ENCODE results near the gene PHPT1. TPM values are rescaled to one million over a fixed set of nuclear protein-coding genes. Genes with fewer than 3 reads are reported as not detected.

The PHPT1 gene
- total RNA-seq, 1 donor from 2014 or later: 215 TPM

DNA sequence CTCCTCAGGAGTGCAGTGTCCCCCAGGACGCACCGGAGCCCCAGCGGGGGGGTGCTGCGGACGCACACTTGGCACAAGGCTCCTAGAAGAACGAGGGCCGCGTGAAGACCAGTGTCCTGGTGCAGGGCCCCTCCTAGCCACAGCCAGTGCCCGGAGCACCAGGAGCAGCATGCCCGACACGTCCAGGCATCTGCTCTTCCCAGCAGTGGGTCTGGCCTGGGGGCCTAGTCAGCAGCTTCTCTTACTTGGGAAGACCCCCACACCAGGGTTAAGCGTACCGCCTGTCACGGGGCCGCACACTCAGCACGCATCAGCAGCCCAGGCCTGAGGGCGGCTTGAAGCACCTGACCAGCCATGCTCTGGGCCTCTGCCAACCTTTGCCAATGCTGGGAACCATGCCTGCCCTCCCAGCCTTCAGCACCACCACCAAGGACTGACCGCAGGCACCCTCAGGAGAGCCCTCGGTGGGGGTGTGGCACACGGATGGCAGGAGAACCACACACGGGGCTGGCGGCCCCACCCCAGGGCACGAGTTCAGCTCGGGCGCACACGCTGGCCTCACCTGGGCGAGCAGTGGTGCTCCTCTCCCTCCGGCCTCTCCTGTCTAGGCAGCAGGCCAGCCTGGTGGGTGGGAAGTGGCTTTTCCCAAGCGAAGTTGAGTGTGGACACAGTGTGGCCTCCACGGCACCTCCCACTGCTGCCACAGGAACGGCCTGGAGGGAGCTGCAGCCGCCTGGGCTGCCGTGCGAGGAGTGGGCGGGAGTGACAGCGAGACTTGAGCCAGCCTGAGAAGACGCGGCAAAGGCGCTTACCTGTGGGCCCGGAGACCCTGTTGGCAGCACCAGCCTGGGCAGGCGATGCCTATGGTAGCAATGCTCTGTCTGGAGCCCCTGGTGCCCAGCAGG, 19.0 kb upstream of the PHPT1 start:
- Histone ChIP-seq H3K9me3 (ENCODE audit: insufficient read depth, low read depth, low read length) (no peaks in the 10 kb centered on the region), H2AFZ (ENCODE audit: low read depth, low read length) (no peak overlapping the region), H3K4me3 (ENCODE audit: insufficient read depth, low read depth, low read length) (no peak overlapping the region), H3K27ac (ENCODE audit: low read depth, low read length) (no peak overlapping the region), H3K4me1 (ENCODE audit: insufficient read depth, low read length) (no peaks in the 10 kb centered on the region), H3K27me3 (ENCODE audit: insufficient read depth, low read length) (no peaks in the 10 kb centered on the region), H4K20me1 (ENCODE audit: insufficient read depth, low read length) (peaks cover 3% of the 10 kb centered on the region), H3K4me2 (ENCODE audit: low read length) (no peak overlapping the region), H3K36me3 (ENCODE audit: insufficient read depth, low read length) (peaks cover 2% of the 10 kb centered on the region), H3K9ac (ENCODE audit: low read length) (no peak overlapping the region), H3K79me2 (ENCODE audit: insufficient read depth, low read length) (no peaks in the 10 kb centered on the region)
- H3K36me3 Mint-ChIP-seq (ENCODE audit: low read depth, unreplicated experiment): peaks cover 8% of the 10 kb centered on the region
- H3K27me3 Mint-ChIP-seq (ENCODE audit: low read depth, unreplicated experiment): no peaks in the 10 kb centered on the region
- H3K4me3 Mint-ChIP-seq (ENCODE audit: unreplicated experiment): no peak overlapping the region
- TF ChIP-seq EZH2 (IDR thresholded peaks at IDR 0.05; ENCODE audit: insufficient read depth, low read length) (no peak), CTCF (IDR thresholded peaks at IDR 0.05; ENCODE audit: insufficient read depth, low read depth, low read length) (no peak)
- no peaks in the 10 kb centered on the region for H3K9me3 Mint-ChIP-seq (ENCODE audit: unreplicated experiment)
- no peak overlapping the region for H3K27ac Mint-ChIP-seq (ENCODE audit: unreplicated experiment)
- FAIRE-seq: no peak
- H3K4me1 Mint-ChIP-seq (ENCODE audit: low read depth, unreplicated experiment): no peaks in the 10 kb centered on the region
- no peak for DNase-seq (ENCODE audit: low read depth)

DNA sequence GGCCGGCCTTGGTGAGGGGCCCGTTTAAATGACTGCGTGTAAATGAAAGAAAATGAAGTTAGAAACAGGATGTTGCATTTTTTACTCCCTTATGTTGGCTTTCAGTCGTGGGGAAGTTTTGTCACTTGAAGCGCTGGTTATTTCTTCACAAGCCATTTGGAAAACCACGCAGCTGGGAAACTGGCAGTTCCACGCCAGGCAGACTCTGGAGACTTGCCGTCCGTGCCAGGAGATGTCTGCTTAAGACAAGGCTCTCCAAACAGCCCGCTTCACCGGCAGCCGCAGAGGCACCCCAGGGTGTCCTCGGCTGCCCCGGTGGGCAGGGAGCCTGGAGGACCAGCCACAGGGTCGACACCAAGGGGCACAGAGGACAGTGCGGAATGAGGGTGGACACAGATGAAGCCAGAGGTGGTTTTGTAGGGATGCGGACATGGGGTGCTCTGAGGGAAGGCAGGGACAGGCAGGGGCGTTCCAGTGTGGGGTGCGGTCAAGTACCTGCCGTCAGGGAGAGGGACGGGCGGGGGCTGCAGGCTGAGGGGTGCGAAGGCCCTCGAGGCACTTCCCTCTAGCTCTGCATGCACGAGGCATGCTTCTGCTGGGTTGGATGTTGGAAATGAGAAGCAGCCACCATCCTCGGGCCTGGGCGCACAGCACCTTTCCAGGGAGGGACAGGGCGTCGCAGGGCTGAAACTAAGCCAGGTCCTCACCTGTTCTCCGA, 18.0 kb upstream of the PHPT1 start:
- H3K27ac Mint-ChIP-seq (ENCODE audit: unreplicated experiment): no peak overlapping the region
- H3K36me3 ChIP-seq (ENCODE audit: insufficient read depth, low read length): no peaks in the 10 kb centered on the region
- no peaks in the 10 kb centered on the region for H3K4me1 ChIP-seq (ENCODE audit: insufficient read depth, low read length)
- H3K4me2 ChIP-seq (ENCODE audit: low read length): no peak overlapping the region
- no peaks in the 10 kb centered on the region for H3K27me3 Mint-ChIP-seq (ENCODE audit: low read depth, unreplicated experiment)
- H2AFZ ChIP-seq (ENCODE audit: low read depth, low read length): no peak overlapping the region
- H3K4me1 Mint-ChIP-seq (ENCODE audit: low read depth, unreplicated experiment): no peaks in the 10 kb centered on the region
- no peaks in the 10 kb centered on the region for H3K27me3 ChIP-seq (ENCODE audit: insufficient read depth, low read length)
- no peak overlapping the region for H3K9ac ChIP-seq (ENCODE audit: low read length)
- H4K20me1 ChIP-seq (ENCODE audit: insufficient read depth, low read length): peaks cover 3% of the 10 kb centered on the region
- TF ChIP-seq EZH2 (IDR thresholded peaks at IDR 0.05; ENCODE audit: insufficient read depth, low read length): no peak
- no peak for TF ChIP-seq CTCF (IDR thresholded peaks at IDR 0.05; ENCODE audit: insufficient read depth, low read depth, low read length)
- H3K36me3 Mint-ChIP-seq (ENCODE audit: low read depth, unreplicated experiment): peaks cover 8% of the 10 kb centered on the region
- H3K27ac ChIP-seq (ENCODE audit: low read depth, low read length): no peak overlapping the region
- no peaks in the 10 kb centered on the region for H3K9me3 ChIP-seq (ENCODE audit: insufficient read depth, low read depth, low read length)
- FAIRE-seq (no peak), DNase-seq (ENCODE audit: low read depth) (no peak)
- H3K9me3 Mint-ChIP-seq (ENCODE audit: unreplicated experiment): no peaks in the 10 kb centered on the region
- H3K4me3 Mint-ChIP-seq (ENCODE audit: unreplicated experiment): no peak overlapping the region
- H3K4me3 ChIP-seq (ENCODE audit: insufficient read depth, low read depth, low read length): no peak overlapping the region
- H3K79me2 ChIP-seq (ENCODE audit: insufficient read depth, low read length): no peaks in the 10 kb centered on the region

All from astrocyte (in vitro differentiated cells and primary cell).